CD4-positive, alpha-beta T cell treated with Interleukin-17A for 4 hours (primary cell): ENCODE results near the gene NBAS.
A peak's percentile ranks its signal among the peaks of the same experiment; 100 is the strongest.
"Not testable (repeated sequence)": the region's sequence is repeated elsewhere in the genome, so short reads cannot be mapped to it uniquely, and the experiment has no call there.

Experiments used
- DNase-seq: peaks from one replicate; pipeline ENCODE4 v3.0.0-alpha.2; 2020; ENCODE audit warnings: mixed read lengths

Gene NBAS

GRCh38 chr2:15354596-15355366 is 206.4 kb downstream of the NBAS start:
- no peak for DNase-seq

GRCh38 chr2:15352363-15352762 is 208.8 kb downstream of the NBAS start:
- DNase-seq: no peak

- no peak for DNase-seq
Observed at GRCh38 chr2:15348636-15349035, 212.5 kb downstream of the NBAS start.

- DNase-seq: no peak
Observed at GRCh38 chr2:15348045-15348444, 213.1 kb downstream of the NBAS start.

GRCh38 chr2:15346624-15347023 is 214.5 kb downstream of the NBAS start:
- DNase-seq: no peak

GRCh38 chr2:15337996-15338666 is 223.0 kb downstream of the NBAS start:
- DNase-seq: no peak

- DNase-seq: no peak
Observed at GRCh38 chr2:15334644-15335326, 226.3 kb downstream of the NBAS start.

GRCh38 chr2:15331787-15332186 is 229.3 kb downstream of the NBAS start:
- no peak for DNase-seq

GRCh38 chr2:15325296-15325695 is 235.8 kb downstream of the NBAS start:
- DNase-seq: no peak

GRCh38 chr2:15323227-15323626 is 237.9 kb downstream of the NBAS start:
- no peak for DNase-seq

GRCh38 chr2:15321481-15321880 is 239.7 kb downstream of the NBAS start:
- not testable (repeated sequence) for DNase-seq

- peak; percentile 17 for DNase-seq
Observed at GRCh38 chr2:15316370-15316814, 244.7 kb downstream of the NBAS start.

GRCh38 chr2:15315411-15315810 is 245.7 kb downstream of the NBAS start:
- no peak for DNase-seq

GRCh38 chr2:15313657-15314056 is 247.5 kb downstream of the NBAS start:
- DNase-seq: no peak

- DNase-seq: no peak
Observed at GRCh38 chr2:15311926-15312325, 249.2 kb downstream of the NBAS start.

- no peak for DNase-seq
Observed at GRCh38 chr2:15311201-15311907, 249.8 kb downstream of the NBAS start.

- DNase-seq: no peak
Observed at GRCh38 chr2:15307526-15307925, 253.6 kb downstream of the NBAS start.

- DNase-seq: no peak
Observed at GRCh38 chr2:15306706-15307105, 254.4 kb downstream of the NBAS start.

- DNase-seq: no peak
Observed at GRCh38 chr2:15303874-15304273, 257.3 kb downstream of the NBAS start.

- DNase-seq: no peak
Observed at GRCh38 chr2:15302154-15302553, 259.0 kb downstream of the NBAS start.

- DNase-seq: no peak
Observed at GRCh38 chr2:15300624-15301573, 260.2 kb downstream of the NBAS start.
